Measurements from ENCODE around the gene CD2BP2. TPM values are rescaled to one million over a fixed set of nuclear protein-coding genes. Genes with fewer than 3 reads are reported as not detected.

Gene CD2BP2
- total and polyA plus RNA-seq, 2 of the 8 experiments (the other 6 are each of a cell fraction or from before 2014, with no cell fraction given): 22.4 to 55.3 TPM

- no peak overlapping the region for H3K27ac ChIP-seq (ENCODE audit: low read depth, low read length)
- H4K5ac ChIP-seq (ENCODE audit: insufficient read length, low read depth, low read length): no peak overlapping the region
- H3K36me3 ChIP-seq (ENCODE audit: control insufficient read depth in 2 of 4, insufficient read depth in 4 of 4, low read length in 3 of 4): no peaks in the 10 kb centered on the region
- H3K56ac ChIP-seq (replicated peaks; ENCODE audit: insufficient read length, low read depth, low read length): no peak overlapping the region
- H2AFZ ChIP-seq (ENCODE audit: low read length): no peak overlapping the region
- H4K8ac ChIP-seq (ENCODE audit: extremely low read depth, insufficient read depth, low read length): no peak overlapping the region; the same call in 1 of the 2 replicates
- peaks cover 0 to 9% (median 5%) of the 10 kb centered on the region in 4 experiments; a peak in 5 of 7 replicates for H3K4me1 ChIP-seq (replicated peaks in 1 of 4; ENCODE audit: control insufficient read depth in 3 of 4, insufficient read depth in 4 of 4, low read length in 3 of 4)
- no peak overlapping the region for H2AK5ac ChIP-seq (ENCODE audit: low read depth, low read length)
- no peak overlapping the region for H3K14ac ChIP-seq (ENCODE audit: insufficient read length)
- H2BK20ac ChIP-seq (ENCODE audit: low read length): no peak overlapping the region
- WGBS, 2 experiments (ENCODE audit: extremely low coverage in 1 of 2, insufficient coverage in 1 of 2, insufficient read length in 1 of 2, insufficient replicate concordance in 2 of 2, low coverage in 1 of 2, low lambda C conversion rate in 2 of 2, missing lambda C conversion rate in 1 of 2): 96% methylated on average over 4 of the region's 4 CpGs; no CpG with 5 or more reads in 1 of the 2 experiments
- H3K9ac ChIP-seq (replicated peaks in 1 of 4; ENCODE audit: extremely low read depth in 1 of 4, low read depth in 3 of 4, low read length in 3 of 4): no peak overlapping the region
- H2BK15ac ChIP-seq (ENCODE audit: low read length): no peak overlapping the region
- H3K4me3 ChIP-seq (ENCODE audit: extremely low read depth in 1 of 4, insufficient read depth in 2 of 4, low read depth in 3 of 4, low read length in 4 of 4): no peak overlapping the region
- no peak overlapping the region for H2BK5ac ChIP-seq (ENCODE audit: low read depth, low read length)
- no peak overlapping the region for H3K4ac ChIP-seq (replicated peaks; ENCODE audit: insufficient read length, low read depth, low read length)
- H3K23ac ChIP-seq (ENCODE audit: insufficient read length): no peak overlapping the region
- no peaks in the 10 kb centered on the region for H3K79me1 ChIP-seq (ENCODE audit: low read depth, low read length)
- H4K91ac ChIP-seq (replicated peaks; ENCODE audit: insufficient read length, low read length): no peak overlapping the region
- H3K18ac ChIP-seq (ENCODE audit: extremely low read depth, low read length): no peak overlapping the region
- CTCF ChIA-PET (ENCODE audit: partially characterized antibody): interaction anchor here (0.6 to 1.6 kb wide), 5 partner anchors 11 to 235 kb away, joined by 3 to 6 read pairs (median 3); no protein-coding TSS in a partner anchor
- H3K9me3 ChIP-seq (ENCODE audit: insufficient read depth in 2 of 2, low read depth in 1 of 2, low read length in 1 of 2): no peaks in the 10 kb centered on the region
- H3K27me3 ChIP-seq (replicated peaks in 1 of 4; ENCODE audit: control insufficient read depth in 3 of 4, extremely low read depth in 1 of 4, insufficient read depth in 3 of 4, low read length in 3 of 4): no peaks in the 10 kb centered on the region
- POLR2A ChIA-PET (ENCODE audit: partially characterized antibody): interaction anchor here (0.7 to 13.6 kb wide), 3 partner anchors 16 to 28 kb away, joined by 3 to 151 read pairs (median 3); partner anchors contain the start of genes ZNF48 and ZNF771
- no peaks in the 10 kb centered on the region for H4K20me1 ChIP-seq (replicated peaks in 1 of 2; ENCODE audit: control insufficient read depth in 1 of 2, insufficient read depth in 2 of 2, low read length in 2 of 2)
- FAIRE-seq (no peak), DNase-seq (ENCODE audit: low read depth in 1 of 2, low spot score in 2 of 2) (no peak)
- no peak overlapping the region for H2BK12ac ChIP-seq (ENCODE audit: low read depth, low read length)
- no peak overlapping the region for H2BK120ac ChIP-seq (replicated peaks; ENCODE audit: low read depth, low read length)
- H3K23me2 ChIP-seq (ENCODE audit: low read depth, low read length): peaks cover 10% of the 10 kb centered on the region
- H3K4me2 ChIP-seq (ENCODE audit: insufficient read depth in 1 of 2, low read depth in 2 of 2, low read length in 2 of 2): no peak overlapping the region; a peak in 1 of 4 replicates
- H3K79me2 ChIP-seq (ENCODE audit: control insufficient read depth in 1 of 2, insufficient read depth in 2 of 2, low read length in 2 of 2): no peaks in the 10 kb centered on the region
- TF ChIP-seq HDAC2 (IDR thresholded peaks at IDR 0.05; ENCODE audit: borderline replicate concordance in 1 of 2, low read depth in 2 of 2, low read length in 2 of 2) (no peak), CTCF (IDR thresholded peaks at IDR 0.05; ENCODE audit: control extremely low read depth in 1 of 3, insufficient read depth in 1 of 3, low read depth in 1 of 3, low read length in 3 of 3) (no peak), SRF (IDR thresholded peaks at IDR 0.05; ENCODE audit: low read depth, low read length) (no peak), CREB1 (IDR thresholded peaks at IDR 0.05) (no peak), POU5F1 (IDR thresholded peaks at IDR 0.05; ENCODE audit: low read depth, low read length) (no peak), YY1 (IDR thresholded peaks at IDR 0.05; ENCODE audit: low read depth, low read length) (no peak), ASH2L (IDR thresholded peaks at IDR 0.05; ENCODE audit: low read length) (no peak), CHD1 (IDR thresholded peaks at IDR 0.05; ENCODE audit: low read depth, low read length) (no peak), NRF1 (IDR thresholded peaks at IDR 0.05; ENCODE audit: low read depth, low read length) (no peak), BACH1 (IDR thresholded peaks at IDR 0.05; ENCODE audit: low read length) (no peak)
Measured at GRCh38 chr16:30380072-30380802, 25.1 kb upstream of the CD2BP2 start.

Measured in H1 (cell line).